Occipital lobe (tissue), 2 donors: Measurements from ENCODE around the gene TLX1. TPM values are rescaled to one million over a fixed set of nuclear protein-coding genes. Genes with fewer than 3 reads are reported as not detected.
A peak's percentile ranks its signal among the peaks of the same experiment; 100 is the strongest.

Source experiments
- DNase-seq: peaks from one replicate; lab custom pipeline; 2025; lab: John Stamatoyannopoulos, UW
- total RNA-seq: library from RNA; depleted of rRNA; stranded (reverse); fragments of >200 nt; gene quantifications from one replicate; pipeline ENCODE4 v1.2.3, GENCODE V29; 2014

Gene TLX1
- not detected for total RNA-seq

GRCh38 chr10:101130984-101131961, at the start of gene TLX1:
Gene TLX1, plus strand, starts transcription at chr10:101131300. Its CDS starts 242 bp downstream, at chr10:101131542.
- DNase-seq, result no peak

- no peak for DNase-seq
These were observed 45.3 kb upstream of the TLX1 start for GRCh38 chr10:101085846-101086245.

GRCh38 chr10:101087376-101087775, 43.7 kb upstream of the TLX1 start:
- no peak for DNase-seq

- DNase-seq, result no peak
These were observed 43.1 kb upstream of the TLX1 start for GRCh38 chr10:101087965-101088364.

GRCh38 chr10:101089520-101090299, 41.4 kb upstream of the TLX1 start:
- DNase-seq, result no peak

- DNase-seq, result no peak
These were observed 40.5 kb upstream of the TLX1 start for GRCh38 chr10:101090597-101090996.

- DNase-seq, result no peak
These were observed 39.4 kb upstream of the TLX1 start for GRCh38 chr10:101091546-101092290.

GRCh38 chr10:101092881-101093354, 38.2 kb upstream of the TLX1 start:
- no peak for DNase-seq

- no peak for DNase-seq
These were observed 36.8 kb upstream of the TLX1 start for GRCh38 chr10:101094121-101094879.

- no peak for DNase-seq
These were observed 36.1 kb upstream of the TLX1 start for GRCh38 chr10:101095004-101095403.

GRCh38 chr10:101095550-101096213, 35.4 kb upstream of the TLX1 start:
- DNase-seq, result peak; percentile 6

GRCh38 chr10:101096378-101096777, 34.7 kb upstream of the TLX1 start:
- DNase-seq, result no peak

GRCh38 chr10:101097881-101098280, 33.2 kb upstream of the TLX1 start:
- DNase-seq, result no peak

GRCh38 chr10:101099901-101100300, 31.2 kb upstream of the TLX1 start:
- DNase-seq, result no peak

GRCh38 chr10:101101372-101101881, 29.7 kb upstream of the TLX1 start:
- no peak for DNase-seq

- no peak for DNase-seq
These were observed 27.7 kb upstream of the TLX1 start for GRCh38 chr10:101103430-101103829.

GRCh38 chr10:101106351-101106750, 24.7 kb upstream of the TLX1 start:
- no peak for DNase-seq

GRCh38 chr10:101107771-101108170, 23.3 kb upstream of the TLX1 start:
- DNase-seq, result no peak

GRCh38 chr10:101110856-101111523, 20.1 kb upstream of the TLX1 start:
- DNase-seq, result no peak
